Panc1 (cell line): ENCODE measurements around the gene CREG1. TPM values are rescaled to one million over a fixed set of nuclear protein-coding genes. Genes with fewer than 3 reads are reported as not detected.

ENCODE experiments used
- total RNA-seq: library from RNA; stranded (reverse); gene quantifications from one replicate; pipeline ENCODE4 v1.2.1, GENCODE V29; 2021; ENCODE audit not compliant: unreplicated experiment

Gene CREG1
- total RNA-seq, 1 experiment from 2014 or later, result 25.9 TPM

Other genes starting within 250 kb of the CREG1 start
- 0.44 TPM for gene CD247, start 35.2 kb downstream of the CREG1 start, total RNA-seq
- 1.4 TPM for gene RCSD1, start 76.5 kb upstream of the CREG1 start, total RNA-seq
- gene MPZL1, start 168.2 kb upstream of the CREG1 start, total RNA-seq, result 72.0 TPM